RWPE2 (cell line): ENCODE data around the gene AMBP.

Experiments used
- ATAC-seq: fragments of 200-7000 bp; cut with Tn5 transposase; 3 replicates; pipeline ENCODE4 v1.9.1; 2021; ENCODE audit warnings: low read depth
- DNase-seq: peaks from one replicate; pipeline ENCODE4 v3.0.0-alpha.2; 2020; ENCODE audit warnings: low spot score
- H3K27ac ChIP-seq: fragments of 450-650 bp; 2 replicates; pipeline ENCODE4 v1.5.1; 2017; ENCODE audit warnings: mild to moderate bottlenecking; ENCODE audit not compliant: poor library complexity, severe bottlenecking
- H3K27me3 ChIP-seq: fragments of 250-450 bp; sonication (Bioruptor Pico); 2 replicates; pipeline ENCODE4 v1.5.1; 2021; ENCODE audit warnings: mild to moderate bottlenecking, moderate library complexity; ENCODE audit not compliant: insufficient read depth, poor library complexity, severe bottlenecking
- H3K36me3 ChIP-seq: fragments of 250-450 bp; sonication (Bioruptor Pico); 2 replicates; pipeline ENCODE4 v1.5.1; 2020; ENCODE audit warnings: low read depth, mild to moderate bottlenecking, moderate library complexity
- H3K4me1 ChIP-seq: fragments of 250-450 bp; sonication (Bioruptor Pico); 2 replicates; pipeline ENCODE4 v1.5.1; 2021; ENCODE audit warnings: mild to moderate bottlenecking, moderate library complexity; ENCODE audit not compliant: insufficient read depth, poor library complexity, severe bottlenecking
- H3K4me3 ChIP-seq: fragments of 250-450 bp; sonication (Bioruptor Pico); 2 replicates; pipeline ENCODE4 v1.5.1; 2021; ENCODE audit warnings: mild to moderate bottlenecking, moderate library complexity; ENCODE audit not compliant: severe bottlenecking
- H3K9me3 ChIP-seq: fragments of 250-450 bp; sonication (Bioruptor Pico); 2 replicates; pipeline ENCODE4 v1.5.1; 2021; ENCODE audit warnings: mild to moderate bottlenecking, moderate library complexity; ENCODE audit not compliant: severe bottlenecking
- CTCF ChIP-seq: fragments of 450-650 bp; IDR thresholded peaks from one replicate; pipeline ENCODE4 v1.5.1; 2017; ENCODE audit warnings: mild to moderate bottlenecking, moderate library complexity; ENCODE audit not compliant: poor library complexity, severe bottlenecking

Gene AMBP

GRCh38 chr9:114116126-114116747, 38.1 kb upstream of the AMBP start:
- TF ChIP-seq CTCF = no peak
- Histone ChIP-seq H3K4me3 (no peak overlapping the region), H3K27me3 (peaks cover 11% of the 10 kb centered on the region), H3K36me3 (no peaks in the 10 kb centered on the region), H3K27ac (no peak overlapping the region), H3K9me3 (no peaks in the 10 kb centered on the region), H3K4me1 (no peaks in the 10 kb centered on the region)
- DNase-seq (no peak), ATAC-seq (no peak)

- DNase-seq (peak; percentile 37), ATAC-seq (no peak)
- no peak overlapping the region for H3K27ac ChIP-seq
- no peaks in the 10 kb centered on the region for H3K9me3 ChIP-seq
- H3K4me1 ChIP-seq = peaks cover 1% of the 10 kb centered on the region
- H3K4me3 ChIP-seq = no peak overlapping the region
- peaks cover 11% of the 10 kb centered on the region for H3K27me3 ChIP-seq
- H3K36me3 ChIP-seq = no peaks in the 10 kb centered on the region
- TF ChIP-seq CTCF = no peak
Measured at GRCh38 chr9:114115654-114116125, 37.6 kb upstream of the AMBP start.

- ATAC-seq (no peak), DNase-seq (no peak)
- no peak overlapping the region for H3K4me3 ChIP-seq
- H3K27me3 ChIP-seq = peaks cover 11% of the 10 kb centered on the region
- TF ChIP-seq CTCF = no peak
- no peak overlapping the region for H3K27ac ChIP-seq
- no peaks in the 10 kb centered on the region for H3K9me3 ChIP-seq
- H3K4me1 ChIP-seq = peaks cover 10% of the 10 kb centered on the region
- no peaks in the 10 kb centered on the region for H3K36me3 ChIP-seq
Measured at GRCh38 chr9:114114364-114114763, 36.3 kb upstream of the AMBP start.

GRCh38 chr9:114112778-114113584, 34.9 kb upstream of the AMBP start:
- DNase-seq (no peak), ATAC-seq (peak; percentile 41; the same call in 1 of the 3 replicates)
- H3K4me3 ChIP-seq = no peak overlapping the region
- no peaks in the 10 kb centered on the region for H3K9me3 ChIP-seq
- H3K27me3 ChIP-seq = no peaks in the 10 kb centered on the region
- H3K4me1 ChIP-seq = peaks cover 10% of the 10 kb centered on the region
- no peak for TF ChIP-seq CTCF
- no peak overlapping the region for H3K27ac ChIP-seq
- no peaks in the 10 kb centered on the region for H3K36me3 ChIP-seq
